Erythroblast (primary cell): ENCODE measurements around the gene ZFP3.

ENCODE experiments used
- GATA1 ChIP-seq: IDR thresholded peaks from 2 replicates; pipeline ENCODE4 v1.6.1; 2011; ENCODE audit warnings: low read depth, mild to moderate bottlenecking, control low read depth, low read length, moderate library complexity
- POLR2A ChIP-seq: IDR thresholded peaks from 2 replicates; pipeline ENCODE4 v1.6.1; 2011; ENCODE audit warnings: mild to moderate bottlenecking, low read length

GRCh38 chr17:5044630-5045029 lies 33.6 kb upstream of the ZFP3 start:
- TF ChIP-seq POLR2A = no peak
- TF ChIP-seq GATA1 = no peak
